HEK293T (cell line): ENCODE data around the gene SUN2.

ENCODE experiments used
- CTCF ChIA-PET: fragments of 350-600 bp; formaldehyde crosslinking; extraction: SDS; loops from one replicate; lab custom pipeline; 2021; ENCODE audit warnings: antibody characterized with exemption, inconsistent platforms; lab: Yijun Ruan, JAX
- POLR2A ChIA-PET: fragments of 350-600 bp; formaldehyde crosslinking; extraction: SDS; loops from one replicate; lab custom pipeline; 2020; ENCODE audit warnings: antibody characterized with exemption, inconsistent platforms; lab: Yijun Ruan, JAX
- DNase-seq: peaks from one replicate; pipeline ENCODE4 v3.0.0; 2012; ENCODE audit warnings: mixed read lengths; ENCODE audit errors: extremely low spot score
- ARNT ChIP-seq: fragments of 450-650 bp; IDR thresholded peaks from 2 replicates; pipeline ENCODE4 v1.6.1; 2017; ENCODE audit warnings: mild to moderate bottlenecking
- BHLHE40 ChIP-seq: fragments of 450-650 bp; IDR thresholded peaks from 2 replicates; pipeline ENCODE4 v1.6.1; 2016; ENCODE audit warnings: mild to moderate bottlenecking, moderate library complexity, borderline replicate concordance
- CTBP1 ChIP-seq: fragments of 450-650 bp; IDR thresholded peaks from 2 replicates; pipeline ENCODE4 v1.6.1; 2016; ENCODE audit warnings: borderline replicate concordance
- ELF4 ChIP-seq: fragments of 450-650 bp; IDR thresholded peaks from 2 replicates; pipeline ENCODE4 v1.6.1; 2017; ENCODE audit warnings: antibody characterized with exemption
- FOXA1 ChIP-seq: fragments of 450-650 bp; IDR thresholded peaks from 2 replicates; pipeline ENCODE4 v1.6.1; 2016; ENCODE audit warnings: mild to moderate bottlenecking
- FOXK2 ChIP-seq: fragments of 450-650 bp; IDR thresholded peaks from 2 replicates; pipeline ENCODE4 v1.6.1; 2016; ENCODE audit warnings: mild to moderate bottlenecking
- FOXM1 ChIP-seq: fragments of 450-650 bp; IDR thresholded peaks from 2 replicates; pipeline ENCODE4 v1.6.1; 2017; ENCODE audit warnings: mild to moderate bottlenecking, borderline replicate concordance
- HDGF ChIP-seq: fragments of 450-650 bp; IDR thresholded peaks from 2 replicates; pipeline ENCODE4 v1.6.1; 2017; ENCODE audit warnings: antibody characterized with exemption, borderline replicate concordance
- L3MBTL2 ChIP-seq: fragments of 450-650 bp; conservative IDR thresholded peaks from 2 replicates; pipeline ENCODE4 v1.6.1; 2016; ENCODE audit warnings: mild to moderate bottlenecking
- LEF1 ChIP-seq: fragments of 450-650 bp; IDR thresholded peaks from 2 replicates; pipeline ENCODE4 v1.6.1; 2017; ENCODE audit warnings: mild to moderate bottlenecking, borderline replicate concordance
- NFRKB ChIP-seq: fragments of 450-650 bp; IDR thresholded peaks from 2 replicates; pipeline ENCODE4 v1.6.1; 2016; ENCODE audit warnings: mild to moderate bottlenecking, moderate library complexity
- PKNOX1 ChIP-seq: fragments of 450-650 bp; IDR thresholded peaks from 2 replicates; pipeline ENCODE4 v1.6.1; 2016
- SP1 ChIP-seq: fragments of 450-650 bp; IDR thresholded peaks from 2 replicates; pipeline ENCODE4 v1.6.1; 2017
- SUZ12 ChIP-seq: fragments of 450-650 bp; IDR thresholded peaks from 2 replicates; pipeline ENCODE4 v1.6.1; 2016; ENCODE audit warnings: mild to moderate bottlenecking
- TARDBP ChIP-seq: fragments of 450-650 bp; IDR thresholded peaks from 2 replicates; pipeline ENCODE4 v1.6.1; 2016
- ZNF384 ChIP-seq: fragments of 450-650 bp; IDR thresholded peaks from 2 replicates; pipeline ENCODE4 v1.6.1; 2016

The SUN2 gene

GRCh38 chr22:38741576-38741975, 14.2 kb downstream of the SUN2 start:
- POLR2A ChIA-PET: interaction anchor here (1.0 to 1.5 kb wide), 2 partner anchors 9 to 14 kb away, joined by 3 read pairs; partner anchors contain the start of gene SUN2
- no peak for TF ChIP-seq FOXM1
- TF ChIP-seq FOXK2: no peak
- TF ChIP-seq HDGF: no peak
- no peak for TF ChIP-seq ARNT
- no peak for TF ChIP-seq TARDBP
- TF ChIP-seq ELF4: no peak
- TF ChIP-seq L3MBTL2: no peak
- no peak for TF ChIP-seq ZNF384
- TF ChIP-seq FOXA1: no peak
- TF ChIP-seq CTBP1: no peak
- TF ChIP-seq PKNOX1: no peak
- DNase-seq: no peak
- CTCF ChIA-PET: interaction anchor here (1.1 kb wide), 1 partner anchor 9 kb away, joined by 4 read pairs; no protein-coding TSS in a partner anchor

GRCh38 chr22:38741166-38741565, 14.6 kb downstream of the SUN2 start:
- ChIA-PET POLR2A (interaction anchor here (1.0 kb wide), 1 partner anchor 9 kb away, joined by 3 read pairs; no protein-coding TSS in a partner anchor), CTCF (no interaction called here)

GRCh38 chr22:38740754-38741153, 15.0 kb downstream of the SUN2 start:
- CTCF ChIA-PET: interaction anchor here (0.6 kb wide), 1 partner anchor 28 kb away, joined by 4 read pairs; no protein-coding TSS in a partner anchor
- no peak for DNase-seq
- POLR2A ChIA-PET: no interaction called here
- TF ChIP-seq BHLHE40 (no peak), LEF1 (no peak), CTBP1 (no peak), PKNOX1 (no peak)

More at GRCh38 chr22:38741166-38741565, 14.6 kb downstream of the SUN2 start:
- no peak for DNase-seq
- TF ChIP-seq NFRKB (no peak), ZNF384 (no peak), ARNT (no peak), FOXK2 (no peak), SUZ12 (no peak), PKNOX1 (no peak), L3MBTL2 (no peak), HDGF (no peak), FOXM1 (no peak), LEF1 (no peak), FOXA1 (no peak)

- no peak for DNase-seq
- CTCF ChIA-PET: interaction anchor here (0.6 kb wide), 1 partner anchor 29 kb away, joined by 4 read pairs; no protein-coding TSS in a partner anchor
- TF ChIP-seq CTBP1 (no peak), LEF1 (no peak), PKNOX1 (no peak), ARNT (no peak), TARDBP (no peak), SUZ12 (no peak), FOXA1 (no peak), FOXK2 (no peak), L3MBTL2 (no peak), FOXM1 (no peak), ELF4 (no peak), HDGF (no peak), NFRKB (no peak), ZNF384 (no peak), BHLHE40 (no peak), SP1 (no peak)
- POLR2A ChIA-PET: no interaction called here
These were observed 15.6 kb downstream of the SUN2 start for GRCh38 chr22:38740116-38740723.

GRCh38 chr22:38739300-38740055, 16.3 kb downstream of the SUN2 start:
- TF ChIP-seq SP1 (no peak), FOXM1 (no peak), PKNOX1 (no peak), NFRKB (no peak), TARDBP (no peak), CTBP1 (no peak), LEF1 (no peak), BHLHE40 (no peak), FOXK2 (no peak), SUZ12 (no peak), ZNF384 (no peak), L3MBTL2 (no peak), HDGF (no peak), FOXA1 (no peak), ARNT (no peak), ELF4 (no peak)
- ChIA-PET POLR2A (no interaction called here), CTCF (no interaction called here)
- no peak for DNase-seq
